AG04449 (cell line): Measurements from ENCODE around the gene GJA10.

Source experiments
- CTCF ChIA-PET: fragments of 350-600 bp; formaldehyde crosslinking; extraction: SDS; loops from one replicate; lab custom pipeline; 2021; ENCODE audit warnings: antibody characterized with exemption; lab: Yijun Ruan, JAX
- POLR2A ChIA-PET: fragments of 400-600, 350-600 bp; formaldehyde crosslinking; extraction: SDS; loops from one replicate; lab custom pipeline; 2020; ENCODE audit warnings: antibody characterized with exemption, inconsistent platforms; lab: Yijun Ruan, JAX
- DNase-seq: peaks from one replicate; pipeline ENCODE4 v3.0.0-alpha.2; 2010; ENCODE audit warnings: low read depth, low spot score
- H3K4me3 ChIP-seq: 2 replicates; pipeline ENCODE4 v1.5.1; 2011; ENCODE audit warnings: low read depth, mild to moderate bottlenecking, control low read depth, low read length
- CTCF ChIP-seq: IDR thresholded peaks from one replicate; pipeline ENCODE4 v1.5.1; 2011; ENCODE audit warnings: mild to moderate bottlenecking, moderate library complexity, low read length, control low read depth, inconsistent platforms; ENCODE audit not compliant: insufficient read depth; ENCODE audit errors: missing control alignments

GJA10 gene

GRCh38 chr6:89866024-89866678, 28.1 kb upstream of the GJA10 start:
- no peak overlapping the region for H3K4me3 ChIP-seq
- DNase-seq, result no peak
- no peak for TF ChIP-seq CTCF
- ChIA-PET POLR2A (no interaction called here), CTCF (interaction anchor here (0.9 kb wide), 1 partner anchor 613 kb away, joined by 3 read pairs; no protein-coding TSS in a partner anchor)

- CTCF ChIA-PET, result no interaction called here
- H3K4me3 ChIP-seq, result no peak overlapping the region
- no peak for DNase-seq
- POLR2A ChIA-PET, result no interaction called here
- no peak for TF ChIP-seq CTCF
Observed at GRCh38 chr6:89873721-89874120, 20.5 kb upstream of the GJA10 start.

DNA sequence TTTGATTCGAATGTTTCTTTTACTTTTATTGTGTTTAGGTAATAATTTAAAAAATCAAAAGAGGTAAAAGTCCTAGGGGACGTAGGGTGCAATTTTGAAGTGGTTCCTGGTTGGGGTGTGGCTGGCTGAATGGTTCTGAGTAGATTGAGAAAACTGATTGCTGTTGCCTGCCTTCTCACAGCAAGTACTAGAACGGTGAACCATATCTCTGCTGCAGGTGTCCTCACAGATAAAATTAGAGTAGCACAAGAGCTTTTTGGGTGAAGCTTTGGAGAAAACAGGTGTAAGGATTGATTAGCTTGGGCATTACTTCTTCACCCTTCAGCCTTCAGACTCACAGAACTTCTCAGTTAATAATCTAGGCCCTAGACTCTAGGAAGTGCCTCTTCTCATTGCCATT, 19.8 kb upstream of the GJA10 start:
- ChIA-PET POLR2A (no interaction called here), CTCF (no interaction called here)
- H3K4me3 ChIP-seq, result no peak overlapping the region
- no peak for TF ChIP-seq CTCF
- no peak for DNase-seq

DNA sequence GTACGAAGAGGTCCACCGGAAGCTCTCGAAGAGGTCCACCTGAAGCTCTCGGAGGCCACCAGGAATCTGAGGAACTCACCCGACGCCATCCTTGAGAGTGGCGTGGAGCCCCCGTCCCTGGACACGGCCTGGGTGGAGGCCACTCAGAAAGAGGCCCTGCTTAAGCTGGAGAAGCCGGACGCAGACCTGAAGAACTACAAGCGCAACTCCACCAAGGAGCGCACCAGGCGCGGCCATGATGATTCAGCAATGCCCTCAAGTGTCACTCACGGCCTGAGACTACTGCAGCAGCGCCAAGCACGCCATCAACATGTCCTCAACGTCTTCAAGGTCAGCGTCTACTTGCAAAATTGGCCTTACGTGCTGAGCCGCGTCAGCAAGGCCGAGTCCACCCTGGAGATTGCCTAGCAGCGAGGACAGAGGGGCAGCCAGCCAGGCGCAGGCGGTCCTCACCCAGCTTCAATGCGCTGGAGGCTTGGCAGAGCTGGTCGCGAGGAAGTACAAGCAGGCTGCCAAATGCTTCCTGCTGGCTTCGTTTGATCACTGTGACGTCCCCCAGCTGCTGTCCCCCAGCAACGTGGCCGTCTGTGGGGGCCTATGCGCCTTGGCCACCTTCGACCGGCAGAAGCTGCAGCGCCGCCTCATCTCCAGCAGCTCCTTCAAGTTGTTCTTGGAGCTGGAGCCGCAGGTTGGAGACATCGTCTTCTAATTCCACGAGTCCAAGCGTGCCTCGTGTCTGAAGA, 7.7 kb upstream of the GJA10 start:
- ChIA-PET POLR2A (no interaction called here), CTCF (no interaction called here)
- DNase-seq, result no peak
- no peak overlapping the region for H3K4me3 ChIP-seq
- TF ChIP-seq CTCF, result no peak

- no peak overlapping the region for H3K4me3 ChIP-seq
- DNase-seq, result no peak
- TF ChIP-seq CTCF, result no peak
- CTCF ChIA-PET, result no interaction called here
- POLR2A ChIA-PET, result no interaction called here
Observed at GRCh38 chr6:89887452-89888137, 6.7 kb upstream of the GJA10 start.

- TF ChIP-seq CTCF, result no peak
- no peak overlapping the region for H3K4me3 ChIP-seq
- CTCF ChIA-PET, result no interaction called here
- DNase-seq, result no peak
- POLR2A ChIA-PET, result no interaction called here
Observed at GRCh38 chr6:89888138-89888514, 6.1 kb upstream of the GJA10 start.
